ENCODE measurements around the gene SMYD1. TPM values are rescaled to one million over a fixed set of nuclear protein-coding genes. Genes with fewer than 3 reads are reported as not detected.

Gene SMYD1
- total and polyA plus RNA-seq, 2 donors, result 0.06 to 5.7 TPM

GRCh38 chr2:88139804-88140203 lies 72.2 kb downstream of the SMYD1 start:
- no peak overlapping the region for H3K4me3 ChIP-seq (ENCODE audit: low read depth, low read length)
- DNase-seq (ENCODE audit: extremely low spot score), result no peak
- no peaks in the 10 kb centered on the region for H3K36me3 ChIP-seq (ENCODE audit: insufficient read depth)
- 81% methylated on average over 6 of the region's 6 CpGs for WGBS
- H3K27ac ChIP-seq (ENCODE audit: low read depth), result no peak overlapping the region
- H3K4me1 ChIP-seq (ENCODE audit: insufficient read depth), result no peaks in the 10 kb centered on the region

DNA sequence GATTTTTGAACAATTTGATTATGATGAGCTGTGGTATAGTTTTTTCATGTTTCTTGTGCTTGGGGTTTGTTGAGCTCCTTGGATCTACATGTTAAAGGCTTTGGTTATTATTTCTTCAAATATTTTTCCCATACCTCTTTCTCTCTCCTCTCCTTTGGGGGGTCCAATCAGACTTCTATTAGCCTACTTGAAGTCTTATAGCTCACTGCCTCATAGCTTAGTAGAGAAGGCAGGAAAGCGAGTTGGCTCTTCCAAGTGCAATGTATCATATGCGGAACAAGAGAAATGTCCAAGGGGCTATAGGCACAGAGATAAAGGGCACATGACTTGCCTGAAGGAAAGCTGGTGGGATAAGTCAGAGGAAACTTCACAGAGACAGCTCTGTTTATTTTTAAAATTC lies 74.3 kb downstream of the SMYD1 start:
- Histone ChIP-seq H3K4me3 (ENCODE audit: low read depth, low read length) (no peak overlapping the region), H3K4me1 (ENCODE audit: insufficient read depth) (no peaks in the 10 kb centered on the region), H3K36me3 (ENCODE audit: insufficient read depth) (no peaks in the 10 kb centered on the region), H3K27ac (ENCODE audit: low read depth) (no peak overlapping the region)
- WGBS, result 96% methylated on average over 2 of the region's 2 CpGs
- no peak for DNase-seq (ENCODE audit: extremely low spot score)

GRCh38 chr2:88144271-88144670 lies 76.6 kb downstream of the SMYD1 start:
- no peak for DNase-seq (ENCODE audit: extremely low spot score)
- Histone ChIP-seq H3K27ac (ENCODE audit: low read depth) (no peak overlapping the region), H3K36me3 (ENCODE audit: insufficient read depth) (no peaks in the 10 kb centered on the region), H3K4me1 (ENCODE audit: insufficient read depth) (no peaks in the 10 kb centered on the region), H3K4me3 (ENCODE audit: low read depth, low read length) (no peak overlapping the region)
- WGBS, result 57% methylated on average over 1 of the region's 1 CpG

GRCh38 chr2:88144914-88145497 lies 77.4 kb downstream of the SMYD1 start:
- no peak for DNase-seq (ENCODE audit: extremely low spot score)
- H3K27ac ChIP-seq (ENCODE audit: low read depth), result no peak overlapping the region
- no peaks in the 10 kb centered on the region for H3K36me3 ChIP-seq (ENCODE audit: insufficient read depth)
- H3K4me1 ChIP-seq (ENCODE audit: insufficient read depth), result no peaks in the 10 kb centered on the region
- H3K4me3 ChIP-seq (ENCODE audit: low read depth, low read length), result no peak overlapping the region
- 80% methylated on average over 10 of the region's 10 CpGs for WGBS

DNA sequence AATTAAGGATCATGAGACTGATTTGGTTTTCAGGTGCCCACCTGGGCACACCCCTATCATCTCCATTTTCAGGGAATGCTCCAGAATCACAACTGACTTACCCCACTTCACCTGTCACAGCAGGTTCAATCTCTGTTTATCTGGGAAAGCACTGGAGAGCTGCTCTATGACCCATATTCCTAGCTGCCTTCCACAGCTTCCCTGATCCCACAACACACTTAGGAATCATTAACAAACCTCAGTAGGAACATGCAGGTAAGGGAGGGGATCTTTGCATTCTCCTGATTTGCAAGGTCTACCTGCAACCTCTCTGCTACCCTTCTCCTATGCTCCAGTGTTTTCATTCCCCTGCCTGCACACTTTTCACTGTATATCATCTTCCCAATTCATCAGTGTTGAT lies 79.0 kb downstream of the SMYD1 start:
- Histone ChIP-seq H3K4me3 (ENCODE audit: low read depth, low read length) (no peak overlapping the region), H3K4me1 (ENCODE audit: insufficient read depth) (no peaks in the 10 kb centered on the region), H3K36me3 (ENCODE audit: insufficient read depth) (no peaks in the 10 kb centered on the region), H3K27ac (ENCODE audit: low read depth) (no peak overlapping the region)
- no peak for DNase-seq (ENCODE audit: extremely low spot score)

- 71% methylated on average over 2 of the region's 2 CpGs for WGBS
- DNase-seq (ENCODE audit: extremely low spot score), result no peak
- no peak overlapping the region for H3K27ac ChIP-seq (ENCODE audit: low read depth)
Observed at GRCh38 chr2:88147145-88147544, 79.5 kb downstream of the SMYD1 start.

DNA sequence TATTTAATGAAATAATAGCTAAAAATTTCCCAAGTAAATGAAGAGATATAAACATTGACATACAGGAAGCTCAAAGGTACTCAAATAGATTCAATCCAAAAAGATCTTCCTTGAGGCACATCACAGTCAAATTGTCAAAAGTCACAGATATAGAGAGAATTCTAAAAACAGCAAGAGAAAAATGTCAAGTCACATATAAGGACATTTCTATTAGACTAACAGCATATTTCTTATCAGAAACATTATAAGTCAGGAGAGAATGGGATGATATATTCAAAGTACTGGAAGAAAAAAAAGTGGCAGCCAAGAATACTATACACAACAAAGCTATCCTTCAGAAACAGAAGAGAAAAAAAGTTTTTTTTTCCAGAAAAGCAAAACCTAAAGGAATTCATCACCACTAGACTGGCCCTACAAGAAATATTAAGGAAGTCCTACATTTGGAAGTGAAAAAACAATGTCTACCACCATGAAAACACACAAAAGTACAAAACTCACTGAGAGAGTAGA lies 81.4 kb downstream of the SMYD1 start:
- no peak overlapping the region for H3K27ac ChIP-seq (ENCODE audit: low read depth)
- no peaks in the 10 kb centered on the region for H3K4me1 ChIP-seq (ENCODE audit: insufficient read depth)
- no peaks in the 10 kb centered on the region for H3K36me3 ChIP-seq (ENCODE audit: insufficient read depth)
- H3K4me3 ChIP-seq (ENCODE audit: low read depth, low read length), result no peak overlapping the region
- DNase-seq (ENCODE audit: extremely low spot score), result no peak

More at GRCh38 chr2:88147145-88147544, 79.5 kb downstream of the SMYD1 start:
- H3K36me3 ChIP-seq (ENCODE audit: insufficient read depth), result no peaks in the 10 kb centered on the region
- no peak overlapping the region for H3K4me3 ChIP-seq (ENCODE audit: low read depth, low read length)
- no peaks in the 10 kb centered on the region for H3K4me1 ChIP-seq (ENCODE audit: insufficient read depth)

GRCh38 chr2:88159481-88159880 lies 91.9 kb downstream of the SMYD1 start:
- Histone ChIP-seq H3K36me3 (ENCODE audit: insufficient read depth) (no peaks in the 10 kb centered on the region), H3K4me1 (ENCODE audit: insufficient read depth) (no peaks in the 10 kb centered on the region), H3K27ac (ENCODE audit: low read depth) (no peak overlapping the region), H3K4me3 (ENCODE audit: low read depth, low read length) (no peak overlapping the region)
- DNase-seq (ENCODE audit: extremely low spot score), result no peak
- WGBS, result 81% methylated on average over 3 of the region's 3 CpGs

GRCh38 chr2:88159955-88160415 lies 92.4 kb downstream of the SMYD1 start:
- Histone ChIP-seq H3K27ac (ENCODE audit: low read depth) (no peak overlapping the region), H3K4me3 (ENCODE audit: low read depth, low read length) (no peak overlapping the region), H3K36me3 (ENCODE audit: insufficient read depth) (no peaks in the 10 kb centered on the region), H3K4me1 (ENCODE audit: insufficient read depth) (no peaks in the 10 kb centered on the region)
- peak; percentile 39 for DNase-seq (ENCODE audit: extremely low spot score)
- WGBS, result 33% methylated on average over 5 of the region's 5 CpGs

DNA sequence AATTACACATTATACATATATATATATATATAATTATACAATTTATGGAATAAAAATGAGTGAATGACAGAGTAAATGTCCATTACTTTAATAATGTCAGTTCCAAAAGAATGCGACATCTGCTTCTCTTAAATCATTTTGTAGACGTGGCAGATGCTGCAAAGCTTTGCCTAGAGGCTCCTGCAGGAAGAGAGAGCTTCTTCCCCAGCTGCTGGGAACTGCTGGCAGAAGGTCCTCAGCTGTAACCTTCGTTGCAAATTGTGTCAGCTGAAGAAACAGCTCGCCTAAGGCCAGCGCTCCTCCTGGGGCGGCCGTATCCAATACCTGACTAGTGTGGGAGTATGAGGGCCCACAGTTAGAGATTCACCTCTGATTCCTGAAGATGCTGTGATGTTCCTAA lies 92.9 kb downstream of the SMYD1 start:
- no peak for DNase-seq (ENCODE audit: extremely low spot score)
- Histone ChIP-seq H3K4me3 (ENCODE audit: low read depth, low read length) (no peak overlapping the region), H3K27ac (ENCODE audit: low read depth) (no peak overlapping the region), H3K36me3 (ENCODE audit: insufficient read depth) (no peaks in the 10 kb centered on the region), H3K4me1 (ENCODE audit: insufficient read depth) (no peaks in the 10 kb centered on the region)
- WGBS, result 79% methylated on average over 7 of the region's 7 CpGs

DNA sequence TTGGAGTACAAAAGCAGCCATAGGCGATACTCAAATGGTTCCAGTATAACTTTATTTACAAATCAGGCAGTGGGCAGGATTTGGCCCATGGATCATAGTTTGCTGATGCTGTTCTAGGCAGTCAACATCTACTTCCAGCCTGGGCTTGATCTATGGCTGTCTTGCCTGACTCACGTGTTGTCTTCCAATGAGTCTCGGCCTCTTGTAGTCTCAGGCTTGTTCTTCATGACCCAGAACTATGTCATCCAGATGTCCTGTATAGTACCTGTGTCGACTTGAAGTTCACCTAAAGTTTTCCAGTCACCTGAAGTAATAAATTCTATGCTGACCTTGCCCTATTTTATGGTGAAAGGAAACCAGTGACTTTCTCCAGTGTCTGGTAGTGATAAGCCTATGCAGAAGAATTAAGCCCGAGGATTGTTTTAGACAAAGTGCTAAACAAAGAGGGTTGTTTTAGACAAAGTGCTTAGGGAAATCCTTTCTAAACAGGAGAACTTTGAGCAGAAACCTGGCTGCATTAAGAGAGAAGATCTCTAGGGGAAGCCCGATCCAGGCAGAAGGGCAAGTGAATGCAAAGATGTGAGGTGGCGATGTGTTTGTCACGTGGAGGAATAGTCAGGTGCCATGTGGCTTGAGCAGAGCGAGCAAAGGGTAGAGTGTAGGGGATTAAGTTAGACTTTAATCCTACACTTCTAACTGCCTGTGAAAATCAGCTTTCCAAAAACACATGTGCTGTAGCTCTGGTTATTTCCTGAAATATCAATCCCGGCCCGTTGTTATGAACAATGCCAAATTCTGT lies 94.0 kb downstream of the SMYD1 start:
- no peak overlapping the region for H3K27ac ChIP-seq (ENCODE audit: low read depth)
- no peaks in the 10 kb centered on the region for H3K4me1 ChIP-seq (ENCODE audit: insufficient read depth)
- WGBS, result 74% methylated on average over 11 of the region's 11 CpGs
- DNase-seq (ENCODE audit: extremely low spot score), result no peak
- H3K36me3 ChIP-seq (ENCODE audit: insufficient read depth), result no peaks in the 10 kb centered on the region
- no peak overlapping the region for H3K4me3 ChIP-seq (ENCODE audit: low read depth, low read length)

Small RNAs within 50 kb of the gene (small RNA-seq; reads per million reads assigned to genes)
- gene MIR4780, result not detected

Other genes with a start within 250 kb of the SMYD1 start
- 0.42 TPM for gene RGPD2, start 242.0 kb upstream of the SMYD1 start, total RNA-seq
- 1.6 TPM for gene RGPD2, start 242.0 kb upstream of the SMYD1 start, polyA plus RNA-seq
- not detected for gene RNU2-63P, start 51.3 kb upstream of the SMYD1 start, total RNA-seq
- gene RNU2-63P, start 51.3 kb upstream of the SMYD1 start, polyA plus RNA-seq, result not detected
- 35.3 TPM for gene KRCC1, start 12.0 kb upstream of the SMYD1 start, total RNA-seq
- gene KRCC1, start 12.0 kb upstream of the SMYD1 start, polyA plus RNA-seq, result 28.0 TPM
- gene FABP1, start 60.2 kb downstream of the SMYD1 start, total RNA-seq, result not detected
- 4.7 TPM for gene FABP1, start 60.2 kb downstream of the SMYD1 start, polyA plus RNA-seq
- gene THNSL2, start 102.5 kb downstream of the SMYD1 start, total RNA-seq, result 17.7 TPM
- 30.4 TPM for gene THNSL2, start 102.5 kb downstream of the SMYD1 start, polyA plus RNA-seq

All from urinary bladder (tissue), 4 donors.